ENCODE data around the gene DGKI. TPM values are rescaled to one million over a fixed set of nuclear protein-coding genes. Genes with fewer than 3 reads are reported as not detected.

Gene DGKI
- total and polyA plus RNA-seq, 2 of the 4 experiments (the other 2 are of a cell fraction) = 3.9 to 15.8 TPM

- WGBS, 2 experiments (ENCODE audit: extremely low coverage in 2 of 2, insufficient read length in 1 of 2) = 93% methylated on average over 2 of the region's 5 CpGs; no CpG with 5 or more reads in 1 of the 2 experiments
- in situ Hi-C loops (cut with MboI; ENCODE audit: low sequenced_read_pairs) = no loop called here
Measured at GRCh38 chr7:137880432-137880831, 33.7 kb upstream of the DGKI start.

More at GRCh38 chr7:137880432-137880831, 33.7 kb upstream of the DGKI start:
- no peak overlapping the region for H3K4me3 ChIP-seq (ENCODE audit: insufficient read depth, low read depth, low read length)
- H2BK15ac ChIP-seq (ENCODE audit: low read depth, low read length) = no peak overlapping the region
- H3K4ac ChIP-seq (ENCODE audit: low read depth, low read length) = peak overlapping the region; percentile 21; the same call in 1 of the 2 replicates
- no peak overlapping the region; the same call in 1 of the 2 replicates for H3K18ac ChIP-seq (ENCODE audit: low read depth, low read length)
- peaks cover 59% of the 10 kb centered on the region for H3K36me3 ChIP-seq (ENCODE audit: control insufficient read depth, insufficient read depth, low read length)
- peaks cover 10% of the 10 kb centered on the region for H4K20me1 ChIP-seq (ENCODE audit: insufficient read depth, low read length)
- H3K56ac ChIP-seq (ENCODE audit: extremely low read depth, insufficient read depth, low read length) = no peak overlapping the region
- H3K4me2 ChIP-seq (ENCODE audit: low read depth, low read length) = no peak overlapping the region
- H2AK5ac ChIP-seq (ENCODE audit: low read depth, low read length) = peak overlapping the region; percentile 25; the same call in 1 of the 2 replicates
- intact Hi-C loops (cut with micrococcal nuclease) (loop anchor here (5.0 kb wide), 2 partner anchors 33 to 273 kb away; partner anchors contain the start of gene DGKI), dilution Hi-C loops (cut with HindIII; ENCODE audit: low sequenced_read_pairs, unreplicated experiment) (no loop called here)
- peak; percentile 77 for DNase-seq
- no peak overlapping the region for H3K9ac ChIP-seq (ENCODE audit: low read depth, low read length)
- H3K9me3 ChIP-seq (ENCODE audit: control insufficient read depth, insufficient read depth, low read length) = peaks cover 5% of the 10 kb centered on the region
- no peak overlapping the region for H4K5ac ChIP-seq (ENCODE audit: low read depth, low read length)
- ChIA-PET POLR2A (ENCODE audit: unreplicated experiment) (no interaction called here), CTCF (interaction anchor here (0.8 to 2.0 kb wide), 2 partner anchors 224 to 254 kb away, joined by 3 to 6 read pairs; no protein-coding TSS in a partner anchor)
- H3K14ac ChIP-seq (replicated peaks; ENCODE audit: low read depth, low read length) = peak overlapping the region; percentile 67
- no peak overlapping the region for H3K27ac ChIP-seq (ENCODE audit: insufficient read depth, low read length)
- no peak overlapping the region for H2AFZ ChIP-seq (replicated peaks; ENCODE audit: low read length, poor library complexity)
- no TSS peak for BruUV-seq (replicated peaks)
- peak; percentile 95 for TF ChIP-seq CEBPB (IDR thresholded peaks at IDR 0.05; ENCODE audit: low read depth, low read length)
- no peak for TF ChIP-seq RCOR1 (IDR thresholded peaks at IDR 0.05; ENCODE audit: insufficient replicate concordance, low read length)
- H2BK120ac ChIP-seq (ENCODE audit: low read depth, low read length) = peak overlapping the region; percentile 55; the same call in 1 of the 2 replicates
- H2AK9ac ChIP-seq (replicated peaks; ENCODE audit: low read depth, low read length, poor library complexity) = no peak overlapping the region
- H3K4me1 ChIP-seq (ENCODE audit: control insufficient read depth, insufficient read depth, low read length) = peaks cover 14% of the 10 kb centered on the region
- H4K91ac ChIP-seq (ENCODE audit: insufficient read depth, low read depth, low read length) = no peak overlapping the region
- H2BK5ac ChIP-seq (ENCODE audit: low read depth, low read length, poor library complexity, severe bottlenecking) = peak overlapping the region; percentile 78
- no peak for ATAC-seq (ENCODE audit: low read depth)
- 0 out of 4 replicates have a peak overlapping the region, but pooled peaks of 1 of the 2 experiments have one; percentile 49 for H4K8ac ChIP-seq (ENCODE audit: low read depth in 2 of 2, low read length in 2 of 2)
- no peak overlapping the region for H3K23ac ChIP-seq (ENCODE audit: low read depth, low read length)
- H3K9me1 ChIP-seq (ENCODE audit: insufficient read depth, low read length) = peaks cover 34% of the 10 kb centered on the region
- H3K27me3 ChIP-seq (ENCODE audit: control insufficient read depth, insufficient read depth, low read length) = no peaks in the 10 kb centered on the region
- no peak overlapping the region for H2BK20ac ChIP-seq (ENCODE audit: low read depth, low read length)
- peaks cover 6 to 58% of the 10 kb centered on the region in 2 experiments for H3K79me1 ChIP-seq (ENCODE audit: low read depth in 1 of 2, low read length in 2 of 2)
